SK-N-SH (cell line): ENCODE measurements around the gene C17orf50. TPM values are rescaled to one million over a fixed set of nuclear protein-coding genes. Genes with fewer than 3 reads are reported as not detected.

Experiments
- CTCF ChIA-PET: fragments of 300-600, 350-600 bp; formaldehyde crosslinking; extraction: SDS; loops from one replicate; lab custom pipeline; 2021; lab: Yijun Ruan, JAX
- POLR2A ChIA-PET: fragments of 350-600 bp; sonication (Branson Sonifier 250); formaldehyde crosslinking; extraction: SDS; loops from one replicate; lab custom pipeline; 2020; ENCODE audit warnings: antibody characterized with exemption, inconsistent platforms; lab: Yijun Ruan, JAX
- DNase-seq: peaks from one replicate; pipeline ENCODE4 v3.0.0; 2012
- H2AFZ ChIP-seq: fragments of 200-600 bp; sonication (generic); 2 replicates; pipeline ENCODE4 v1.8.1; 2016; ENCODE audit warnings: antibody characterized with exemption, mild to moderate bottlenecking, low read depth
- H3F3A ChIP-seq: fragments of 200-600 bp; sonication (generic); replicated peaks from 2 replicates; pipeline ENCODE3; 2016; ENCODE audit warnings: antibody characterized with exemption, mild to moderate bottlenecking; ENCODE audit not compliant: insufficient read depth
- H3K27ac ChIP-seq, 2 experiments: fragments of 200-500 bp in 1 of 2; fragments of 200-600 bp in 1 of 2; sonication (Bioruptor generic) in 1 of 2; sonication (generic), shearing (Covaris generic) in 1 of 2; 2 replicates each; pipeline versions ENCODE4 v1.5.1 to v1.6.1; 2014 to 2016; ENCODE audit warnings: low read depth in 2 of 2, inconsistent platforms in 1 of 2, low read length in 1 of 2, mild to moderate bottlenecking in 1 of 2, mixed read lengths in 1 of 2
- H3K27me3 ChIP-seq: fragments of 200-600 bp; sonication (generic), shearing (Covaris generic); 2 replicates; pipeline ENCODE4 v1.6.1; 2016; ENCODE audit warnings: mixed run types; ENCODE audit not compliant: insufficient read depth
- H3K36me3 ChIP-seq, 2 experiments: fragments of 200-500 bp in 1 of 2; fragments of 200-600 bp in 1 of 2; sonication (Bioruptor generic) in 1 of 2; sonication (generic) in 1 of 2; replicated peaks in 1 of 2; 2 replicates each; pipeline versions ENCODE3 to v1.5.1; 2014 to 2016; ENCODE audit warnings: low read length in 1 of 2, mild to moderate bottlenecking in 1 of 2; ENCODE audit not compliant: insufficient read depth in 2 of 2, control insufficient read depth in 1 of 2
- H3K4me1 ChIP-seq, 2 experiments: fragments of 200-500 bp in 1 of 2; fragments of 200-600 bp in 1 of 2; sonication (Bioruptor generic) in 1 of 2; sonication (generic), shearing (Covaris generic) in 1 of 2; 2 replicates each; pipeline versions ENCODE4 v1.5.1 to v1.6.1; 2014 to 2016; ENCODE audit warnings: low read depth in 1 of 2, low read length in 1 of 2, mixed run types in 1 of 2; ENCODE audit not compliant: insufficient read depth in 2 of 2, control insufficient read depth in 1 of 2
- H3K4me2 ChIP-seq: fragments of 200-600 bp; sonication (generic), shearing (Covaris generic); 2 replicates; pipeline ENCODE4 v1.6.1; 2017; ENCODE audit warnings: mixed run types
- H3K4me3 ChIP-seq, 2 experiments: fragments of 200-500 bp in 1 of 2; fragments of 200-600 bp in 1 of 2; sonication (Bioruptor generic) in 1 of 2; sonication (generic), shearing (Covaris generic) in 1 of 2; 2 replicates each; pipeline versions ENCODE4 v1.5.1 to v1.8.1; 2014 to 2016; ENCODE audit warnings: low read depth in 2 of 2, inconsistent platforms in 1 of 2, low read length in 1 of 2, mild to moderate bottlenecking in 1 of 2, mixed read lengths in 1 of 2, moderate library complexity in 1 of 2
- H3K79me2 ChIP-seq: fragments of 200-600 bp; sonication (generic); 2 replicates; pipeline ENCODE4 v1.8.1; 2017; ENCODE audit warnings: mild to moderate bottlenecking; ENCODE audit not compliant: insufficient read depth
- H3K9ac ChIP-seq: fragments of 200-600 bp; sonication (generic); 2 replicates; pipeline ENCODE4 v1.6.1; 2017; ENCODE audit warnings: mixed run types
- H3K9me2 ChIP-seq: fragments of 200-600 bp; sonication (generic); 2 replicates; pipeline ENCODE4 v1.6.1; 2017; ENCODE audit warnings: mixed run types
- H3K9me3 ChIP-seq: fragments of 200-600 bp; sonication (generic); 2 replicates; pipeline ENCODE4 v1.6.1; 2017; ENCODE audit warnings: mixed run types, mild to moderate bottlenecking, moderate library complexity
- H4K20me1 ChIP-seq: fragments of 200-600 bp; sonication (generic); 2 replicates; pipeline ENCODE4 v1.6.1; 2017; ENCODE audit warnings: mild to moderate bottlenecking, mixed run types; ENCODE audit not compliant: insufficient read depth
- ELF1 ChIP-seq: IDR thresholded peaks from 2 replicates; pipeline ENCODE4 v1.4.0; 2012
- FOXJ3 ChIP-seq: sonication (generic); formaldehyde crosslinking; IDR thresholded peaks from 2 replicates; pipeline ENCODE4 v1.5.1; 2020; ENCODE audit warnings: mild to moderate bottlenecking, missing genetic modification reagents
- GABPA ChIP-seq: IDR thresholded peaks from 2 replicates; pipeline ENCODE4 v1.4.0; 2012; ENCODE audit warnings: low read depth, mild to moderate bottlenecking
- POLR2AphosphoS5 ChIP-seq: IDR thresholded peaks from 2 replicates; pipeline ENCODE4 v1.6.1; 2012; ENCODE audit warnings: low read depth, low read length
- RAD21 ChIP-seq: IDR thresholded peaks from 2 replicates; pipeline ENCODE4 v1.6.1; 2012; ENCODE audit warnings: mild to moderate bottlenecking, low read length
- WGBS: methylation state at CpG from one replicate; pipeline ENCODE4 v1.1.6; 2017; ENCODE audit warnings: low lambda C conversion rate; 5-methylcytosine and 5-hydroxymethylcytosine counted together
- polyA plus RNA-seq, 3 experiments: library from polyadenylated mRNA; depleted of rRNA; stranded (reverse); fragments of >200 nt; gene quantifications; 2 replicates each; pipeline ENCODE4 v1.2.3, GENCODE V29; 2012
- TF ChIP-seq, protein P1 (sequence below): fragments of 150-350 bp; IDR thresholded peaks from 2 replicates; pipeline ENCODE4 v1.6.1; 2016; ENCODE audit warnings: mild to moderate bottlenecking, low read depth, low read length
- TF ChIP-seq, protein P2 (sequence below): IDR thresholded peaks from 2 replicates; pipeline ENCODE4 v1.4.0; 2012; ENCODE audit warnings: low read depth, borderline replicate concordance
- TF ChIP-seq, protein P3 (sequence below): IDR thresholded peaks from 2 replicates; pipeline ENCODE4 v1.4.0; 2012; ENCODE audit warnings: low read depth, borderline replicate concordance

C17orf50 gene
- polyA plus RNA-seq, 1 of the 3 experiments (the other 2 are of a cell fraction) = 0.05 TPM

DNA sequence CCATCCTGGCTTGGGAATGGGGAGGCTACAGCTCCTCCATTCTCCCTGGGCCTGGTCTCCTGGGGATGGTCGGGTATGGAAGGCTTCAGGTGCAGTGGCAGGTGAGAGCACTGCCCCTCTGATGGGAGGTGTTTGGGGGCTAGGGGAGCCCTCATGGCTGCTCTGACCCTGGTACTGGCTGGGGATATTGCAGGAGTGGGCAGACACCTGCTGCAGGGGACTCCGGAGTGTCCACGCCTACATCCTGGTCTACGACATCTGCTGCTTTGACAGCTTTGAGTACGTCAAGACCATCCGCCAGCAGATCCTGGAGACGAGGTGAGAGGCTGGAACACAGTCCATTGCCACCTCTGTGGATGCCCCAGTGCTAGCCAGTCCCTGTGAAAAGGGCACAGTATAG is 20.5 kb upstream of the C17orf50 start:
- CTCF ChIA-PET = interaction anchor here (0.8 to 3.1 kb wide), 3 partner anchors 65 to 127 kb away, joined by 3 to 22 read pairs (median 3); partner anchors contain the start of gene TAF15
- no peak overlapping the region for H3K4me2 ChIP-seq

DNA sequence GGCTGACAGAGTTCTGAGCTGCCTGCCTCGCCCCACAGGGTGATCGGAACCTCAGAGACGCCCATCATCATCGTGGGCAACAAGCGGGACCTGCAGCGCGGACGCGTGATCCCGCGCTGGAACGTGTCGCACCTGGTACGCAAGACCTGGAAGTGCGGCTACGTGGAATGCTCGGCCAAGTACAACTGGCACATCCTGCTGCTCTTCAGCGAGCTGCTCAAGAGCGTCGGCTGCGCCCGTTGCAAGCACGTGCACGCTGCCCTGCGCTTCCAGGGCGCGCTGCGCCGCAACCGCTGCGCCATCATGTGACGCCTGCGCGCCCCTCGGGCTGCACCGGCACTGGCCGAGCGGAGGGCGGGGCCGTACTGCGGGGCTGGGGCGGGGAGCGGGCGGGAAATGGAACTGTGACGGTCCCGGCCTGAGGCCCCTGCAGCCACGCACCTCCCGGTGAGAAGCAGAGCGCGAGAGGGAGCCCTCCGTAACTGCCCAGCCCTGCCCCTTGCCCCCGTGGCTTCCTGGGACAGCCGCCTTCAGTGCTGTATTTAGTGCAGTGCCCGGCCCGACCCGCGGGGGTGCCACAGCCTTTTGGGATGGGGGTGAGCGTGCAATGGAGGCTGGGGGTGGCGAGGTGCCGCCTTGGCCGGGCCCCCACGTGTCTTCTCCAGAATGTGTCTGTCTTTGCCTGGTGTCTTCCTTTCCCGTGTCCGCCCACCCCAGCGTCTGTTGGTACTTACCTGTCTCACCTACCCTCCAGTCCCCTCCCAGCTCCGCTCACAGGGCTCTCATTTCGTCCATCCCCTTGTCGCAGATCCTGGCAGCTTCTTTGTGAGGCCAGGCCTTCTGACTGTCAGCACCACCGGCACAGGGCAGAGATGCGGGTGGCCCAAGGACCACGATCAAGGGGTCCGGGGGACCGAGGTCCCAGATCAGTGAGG is 19.4 kb upstream of the C17orf50 start:
- Histone ChIP-seq H3K4me3 (no peak overlapping the region), H3K27me3 (no peaks in the 10 kb centered on the region; the same call in 1 of the 2 replicates), H3K4me1 (no peaks in the 10 kb centered on the region; a peak in 1 of 4 replicates), H4K20me1 (no peaks in the 10 kb centered on the region), H3K36me3 (no peaks in the 10 kb centered on the region), H3K4me2 (no peak overlapping the region), H3F3A (no peaks in the 10 kb centered on the region), H3K9ac (no peak overlapping the region), H3K9me3 (no peaks in the 10 kb centered on the region), H2AFZ (no peak overlapping the region), H3K79me2 (no peaks in the 10 kb centered on the region), H3K27ac (no peak overlapping the region), H3K9me2 (no peaks in the 10 kb centered on the region)
- TF ChIP-seq, protein P1, sequence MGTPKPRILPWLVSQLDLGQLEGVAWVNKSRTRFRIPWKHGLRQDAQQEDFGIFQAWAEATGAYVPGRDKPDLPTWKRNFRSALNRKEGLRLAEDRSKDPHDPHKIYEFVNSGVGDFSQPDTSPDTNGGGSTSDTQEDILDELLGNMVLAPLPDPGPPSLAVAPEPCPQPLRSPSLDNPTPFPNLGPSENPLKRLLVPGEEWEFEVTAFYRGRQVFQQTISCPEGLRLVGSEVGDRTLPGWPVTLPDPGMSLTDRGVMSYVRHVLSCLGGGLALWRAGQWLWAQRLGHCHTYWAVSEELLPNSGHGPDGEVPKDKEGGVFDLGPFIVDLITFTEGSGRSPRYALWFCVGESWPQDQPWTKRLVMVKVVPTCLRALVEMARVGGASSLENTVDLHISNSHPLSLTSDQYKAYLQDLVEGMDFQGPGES = no peak
- TF ChIP-seq RAD21 (no peak), ELF1 (no peak)
- CTCF ChIA-PET = interaction anchor here (0.6 to 3.1 kb wide), 5 partner anchors 23 to 186 kb away, joined by 3 to 22 read pairs (median 4); no protein-coding TSS in a partner anchor
- peak; percentile 74 for DNase-seq
- 73% methylated on average over 33 of the region's 73 CpGs for WGBS
- POLR2A ChIA-PET = interaction anchor here (1.6 kb wide), 1 partner anchor 68 kb away, joined by 5 read pairs; the partner anchor contains the start of gene TAF15

More for the DNA sequence above, 20.5 kb upstream of the C17orf50 start:
- DNase-seq = no peak
- no peaks in the 10 kb centered on the region for H3F3A ChIP-seq
- TF ChIP-seq RAD21 = no peak
- TF ChIP-seq, protein P2, sequence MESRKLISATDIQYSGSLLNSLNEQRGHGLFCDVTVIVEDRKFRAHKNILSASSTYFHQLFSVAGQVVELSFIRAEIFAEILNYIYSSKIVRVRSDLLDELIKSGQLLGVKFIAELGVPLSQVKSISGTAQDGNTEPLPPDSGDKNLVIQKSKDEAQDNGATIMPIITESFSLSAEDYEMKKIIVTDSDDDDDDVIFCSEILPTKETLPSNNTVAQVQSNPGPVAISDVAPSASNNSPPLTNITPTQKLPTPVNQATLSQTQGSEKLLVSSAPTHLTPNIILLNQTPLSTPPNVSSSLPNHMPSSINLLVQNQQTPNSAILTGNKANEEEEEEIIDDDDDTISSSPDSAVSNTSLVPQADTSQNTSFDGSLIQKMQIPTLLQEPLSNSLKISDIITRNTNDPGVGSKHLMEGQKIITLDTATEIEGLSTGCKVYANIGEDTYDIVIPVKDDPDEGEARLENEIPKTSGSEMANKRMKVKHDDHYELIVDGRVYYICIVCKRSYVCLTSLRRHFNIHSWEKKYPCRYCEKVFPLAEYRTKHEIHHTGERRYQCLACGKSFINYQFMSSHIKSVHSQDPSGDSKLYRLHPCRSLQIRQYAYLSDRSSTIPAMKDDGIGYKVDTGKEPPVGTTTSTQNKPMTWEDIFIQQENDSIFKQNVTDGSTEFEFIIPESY = no peak
- TF ChIP-seq, protein P3, sequence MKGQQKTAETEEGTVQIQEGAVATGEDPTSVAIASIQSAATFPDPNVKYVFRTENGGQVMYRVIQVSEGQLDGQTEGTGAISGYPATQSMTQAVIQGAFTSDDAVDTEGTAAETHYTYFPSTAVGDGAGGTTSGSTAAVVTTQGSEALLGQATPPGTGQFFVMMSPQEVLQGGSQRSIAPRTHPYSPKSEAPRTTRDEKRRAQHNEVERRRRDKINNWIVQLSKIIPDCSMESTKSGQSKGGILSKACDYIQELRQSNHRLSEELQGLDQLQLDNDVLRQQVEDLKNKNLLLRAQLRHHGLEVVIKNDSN = no peak
- no peak for TF ChIP-seq POLR2AphosphoS5
- no peak for TF ChIP-seq GABPA
- TF ChIP-seq FOXJ3 (CRISPR knock-in tag) = no peak
- H3K9ac ChIP-seq = no peak overlapping the region
- 89% methylated on average over 7 of the region's 7 CpGs for WGBS
- no peaks in the 10 kb centered on the region for H3K36me3 ChIP-seq
- no peaks in the 10 kb centered on the region for H3K27me3 ChIP-seq
- H2AFZ ChIP-seq = no peak overlapping the region
- no peak overlapping the region for H3K4me3 ChIP-seq
- no peaks in the 10 kb centered on the region; a peak in 1 of 4 replicates for H3K4me1 ChIP-seq
- H3K9me3 ChIP-seq = no peaks in the 10 kb centered on the region
- no peaks in the 10 kb centered on the region for H4K20me1 ChIP-seq
- no peaks in the 10 kb centered on the region for H3K79me2 ChIP-seq
- H3K27ac ChIP-seq = no peak overlapping the region
- POLR2A ChIA-PET = no interaction called here
- H3K9me2 ChIP-seq = no peaks in the 10 kb centered on the region
